Hematopoietic multipotent progenitor cell treated with erythropoietin and hydrocortisone succinate and interleukin-3 and kit ligand, for 17 days (in vitro differentiated cells): ENCODE measurements around the gene EGR1.
A peak's percentile ranks its signal among the peaks of the same experiment; 100 is the strongest.

ENCODE experiments used
- DNase-seq: peaks from one replicate; pipeline ENCODE4 v3.0.0-alpha.2; 2015; ENCODE audit warnings: low spot score

Gene EGR1

DNA sequence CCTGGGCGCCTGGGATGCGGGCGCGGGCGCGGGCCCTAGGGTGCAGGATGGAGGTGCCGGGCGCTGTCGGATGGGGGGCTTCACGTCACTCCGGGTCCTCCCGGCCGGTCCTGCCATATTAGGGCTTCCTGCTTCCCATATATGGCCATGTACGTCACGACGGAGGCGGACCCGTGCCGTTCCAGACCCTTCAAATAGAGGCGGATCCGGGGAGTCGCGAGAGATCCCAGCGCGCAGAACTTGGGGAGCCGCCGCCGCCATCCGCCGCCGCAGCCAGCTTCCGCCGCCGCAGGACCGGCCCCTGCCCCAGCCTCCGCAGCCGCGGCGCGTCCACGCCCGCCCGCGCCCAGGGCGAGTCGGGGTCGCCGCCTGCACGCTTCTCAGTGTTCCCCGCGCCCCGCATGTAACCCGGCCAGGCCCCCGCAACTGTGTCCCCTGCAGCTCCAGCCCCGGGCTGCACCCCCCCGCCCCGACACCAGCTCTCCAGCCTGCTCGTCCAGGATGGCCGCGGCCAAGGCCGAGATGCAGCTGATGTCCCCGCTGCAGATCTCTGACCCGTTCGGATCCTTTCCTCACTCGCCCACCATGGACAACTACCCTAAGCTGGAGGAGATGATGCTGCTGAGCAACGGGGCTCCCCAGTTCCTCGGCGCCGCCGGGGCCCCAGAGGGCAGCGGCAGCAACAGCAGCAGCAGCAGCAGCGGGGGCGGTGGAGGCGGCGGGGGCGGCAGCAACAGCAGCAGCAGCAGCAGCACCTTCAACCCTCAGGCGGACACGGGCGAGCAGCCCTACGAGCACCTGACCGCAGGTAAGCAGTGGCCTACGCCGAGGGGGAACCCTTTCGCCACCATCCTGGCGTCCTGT is at the start of gene EGR1:
Gene EGR1 (plus strand): TSS at position 219 of the 864 bp plus-strand sequence. CDS start 283 bp downstream, at position 502.
- peak; percentile 96 for DNase-seq

DNA sequence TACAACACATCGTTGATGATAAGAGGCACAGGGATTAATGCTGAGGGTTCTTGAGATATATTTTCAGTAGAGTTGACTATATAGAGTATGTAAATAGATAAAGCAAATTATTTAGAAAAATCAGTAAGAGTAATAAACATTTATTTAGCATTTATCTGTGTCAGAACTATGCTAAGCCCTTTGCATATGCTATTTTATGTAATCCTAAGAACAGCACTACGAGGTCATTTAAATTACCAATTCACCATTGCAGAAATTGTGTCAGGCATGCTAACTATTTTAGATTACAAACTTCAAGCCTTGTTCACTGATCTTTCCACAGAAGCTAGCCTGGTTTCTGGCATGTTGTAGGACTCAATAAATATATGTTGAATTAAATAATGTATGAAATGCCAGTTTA is 46.8 kb upstream of the EGR1 start:
- no peak for DNase-seq

DNA sequence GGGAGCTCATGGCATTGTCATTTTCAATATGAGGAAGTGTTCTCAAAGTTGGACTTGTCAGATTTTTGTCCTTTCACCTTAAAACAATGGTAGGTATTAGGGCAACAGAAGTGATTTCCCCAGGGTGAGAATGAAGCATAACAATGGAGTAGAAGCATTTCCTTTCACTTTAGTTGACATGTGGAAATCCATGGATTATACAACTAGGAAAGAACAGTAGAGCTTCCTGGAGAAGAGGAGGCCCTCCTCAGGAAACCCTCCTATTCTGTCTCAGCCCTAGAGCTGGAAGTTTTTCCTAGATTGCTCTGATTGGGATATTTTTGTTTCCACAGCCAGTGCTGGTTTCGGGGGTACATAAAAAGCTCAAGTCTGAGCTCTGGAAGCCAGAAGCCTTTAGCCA is 40.2 kb upstream of the EGR1 start:
- DNase-seq: no peak

DNA sequence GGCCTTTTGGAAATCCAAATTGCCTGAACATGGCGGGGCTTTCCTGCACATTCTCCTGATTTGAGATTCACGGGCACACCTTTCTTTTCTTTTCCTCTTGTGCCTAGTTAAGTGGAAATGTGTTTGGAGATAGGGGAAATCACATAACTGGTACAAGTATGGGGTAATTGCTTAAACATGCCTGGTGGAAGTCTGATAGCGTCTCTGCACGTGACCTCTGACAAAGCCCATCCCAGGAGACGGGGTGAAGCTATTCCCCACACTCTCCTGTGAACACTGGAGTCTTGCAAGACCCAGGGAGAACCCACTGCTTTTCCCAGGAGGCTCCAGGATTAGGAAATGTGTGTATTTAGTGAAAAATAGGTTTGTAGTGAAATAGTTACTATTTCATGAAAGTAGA is 29.3 kb upstream of the EGR1 start:
- DNase-seq: no peak

DNA sequence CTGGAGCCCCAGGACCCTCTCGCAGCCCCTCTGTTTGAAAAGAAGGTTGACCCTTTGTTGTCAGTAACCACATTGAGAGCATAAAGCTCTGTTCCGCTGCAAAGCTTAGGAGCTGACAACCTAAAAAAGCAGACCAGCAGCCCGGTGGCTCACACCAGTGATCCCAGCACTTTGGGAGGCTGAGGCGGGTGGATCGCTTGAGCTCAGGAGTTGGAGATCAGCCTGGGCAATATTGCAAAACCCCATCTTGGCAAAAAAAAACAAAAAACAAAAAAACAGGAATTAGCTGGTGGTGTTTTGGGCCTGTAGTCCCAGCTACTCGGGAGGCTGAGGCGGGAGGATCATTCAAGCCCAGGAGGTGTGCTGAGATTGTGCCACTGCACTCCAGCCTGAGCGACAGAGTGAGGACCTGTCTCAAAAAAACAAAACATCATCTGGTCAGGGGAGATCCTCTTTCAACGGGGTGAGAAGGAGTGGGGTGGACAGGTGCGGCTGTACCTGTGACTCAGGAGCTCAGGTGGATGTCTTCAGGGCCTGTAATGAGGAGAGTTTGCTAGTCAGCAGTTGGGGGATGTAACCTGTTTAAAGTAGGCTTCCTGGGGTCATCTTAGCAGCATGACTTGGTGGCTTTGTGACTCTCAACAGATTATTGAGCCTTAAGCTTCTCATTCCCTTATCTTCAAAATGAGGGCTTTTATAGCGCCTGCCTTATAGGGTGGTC is 27.1 kb upstream of the EGR1 start:
- DNase-seq: no peak

DNA sequence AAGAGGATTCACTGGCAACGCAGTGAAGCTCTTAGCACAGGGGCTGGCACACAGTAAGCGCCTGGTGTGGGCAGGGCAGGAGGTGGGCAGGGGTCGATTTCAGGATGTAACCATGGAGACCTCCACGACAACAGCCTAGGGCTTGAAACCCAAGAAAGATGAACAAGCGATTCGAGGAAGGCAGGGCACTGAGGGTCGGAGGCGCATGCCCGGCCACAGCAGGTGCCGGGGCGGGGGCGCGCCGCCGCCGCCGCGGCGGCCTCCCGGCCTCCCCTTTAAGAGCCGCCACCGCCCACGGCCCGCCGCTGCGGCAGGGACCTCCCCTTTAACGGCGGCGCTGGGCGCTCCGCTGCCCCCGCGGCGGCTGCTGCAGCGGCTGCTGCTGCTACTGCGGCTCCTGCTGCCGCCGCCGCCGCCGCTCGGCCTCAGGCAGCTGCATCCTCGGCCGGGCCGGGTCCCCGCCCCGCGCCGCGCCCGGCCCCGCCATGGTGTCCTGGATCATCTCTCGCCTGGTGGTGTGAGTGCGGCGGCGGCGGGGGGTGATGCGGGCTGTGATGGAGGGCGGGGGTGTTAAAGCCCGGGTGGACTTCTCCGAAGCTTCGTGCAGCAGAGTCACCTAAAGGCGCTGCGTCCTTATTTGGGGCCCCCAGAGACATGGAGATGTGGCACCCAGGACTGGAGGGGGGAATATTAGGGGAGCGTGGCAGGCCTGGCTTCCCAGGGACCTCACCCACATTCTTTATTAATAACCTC is 26.4 kb upstream of the EGR1 start, which contains the start of gene REEP2:
Gene REEP2 (plus strand): TSS at position 334 of the 753 bp plus-strand sequence. CDS start 152 bp downstream, at position 486.
- no peak for DNase-seq

DNA sequence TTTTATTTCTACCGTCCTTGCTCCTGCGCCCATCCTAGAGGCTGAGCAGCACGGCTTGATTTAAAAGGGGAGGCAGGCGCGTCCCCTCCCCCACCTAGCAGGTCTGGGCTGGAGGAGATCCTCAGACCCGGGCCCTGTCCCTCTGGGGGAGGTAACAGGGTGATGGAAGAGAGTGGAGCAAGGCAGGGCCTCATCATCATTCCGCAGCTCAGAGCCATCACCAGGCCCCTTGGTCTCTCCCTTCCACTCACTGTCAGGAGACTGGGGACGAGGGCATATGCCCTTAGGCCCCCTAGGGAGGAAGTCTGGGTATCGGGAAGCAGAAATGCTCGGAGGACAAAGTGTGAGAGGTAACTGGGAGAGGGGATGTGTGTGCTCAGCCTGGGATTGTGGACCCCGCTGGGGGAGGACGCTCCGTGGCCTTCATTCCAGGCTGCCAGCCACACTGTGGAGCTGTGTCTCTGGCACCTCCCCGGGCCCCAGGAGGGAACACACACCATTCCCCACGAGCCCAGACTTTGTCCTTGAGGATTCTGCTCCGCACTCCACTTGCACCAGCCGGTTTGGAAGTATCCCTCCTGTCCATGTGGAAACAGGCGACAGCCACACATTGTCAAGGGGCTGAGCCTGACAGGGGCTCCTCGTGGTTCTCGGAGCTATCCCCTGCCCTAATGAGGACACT is 25.7 kb upstream of the EGR1 start:
- DNase-seq: no peak

DNA sequence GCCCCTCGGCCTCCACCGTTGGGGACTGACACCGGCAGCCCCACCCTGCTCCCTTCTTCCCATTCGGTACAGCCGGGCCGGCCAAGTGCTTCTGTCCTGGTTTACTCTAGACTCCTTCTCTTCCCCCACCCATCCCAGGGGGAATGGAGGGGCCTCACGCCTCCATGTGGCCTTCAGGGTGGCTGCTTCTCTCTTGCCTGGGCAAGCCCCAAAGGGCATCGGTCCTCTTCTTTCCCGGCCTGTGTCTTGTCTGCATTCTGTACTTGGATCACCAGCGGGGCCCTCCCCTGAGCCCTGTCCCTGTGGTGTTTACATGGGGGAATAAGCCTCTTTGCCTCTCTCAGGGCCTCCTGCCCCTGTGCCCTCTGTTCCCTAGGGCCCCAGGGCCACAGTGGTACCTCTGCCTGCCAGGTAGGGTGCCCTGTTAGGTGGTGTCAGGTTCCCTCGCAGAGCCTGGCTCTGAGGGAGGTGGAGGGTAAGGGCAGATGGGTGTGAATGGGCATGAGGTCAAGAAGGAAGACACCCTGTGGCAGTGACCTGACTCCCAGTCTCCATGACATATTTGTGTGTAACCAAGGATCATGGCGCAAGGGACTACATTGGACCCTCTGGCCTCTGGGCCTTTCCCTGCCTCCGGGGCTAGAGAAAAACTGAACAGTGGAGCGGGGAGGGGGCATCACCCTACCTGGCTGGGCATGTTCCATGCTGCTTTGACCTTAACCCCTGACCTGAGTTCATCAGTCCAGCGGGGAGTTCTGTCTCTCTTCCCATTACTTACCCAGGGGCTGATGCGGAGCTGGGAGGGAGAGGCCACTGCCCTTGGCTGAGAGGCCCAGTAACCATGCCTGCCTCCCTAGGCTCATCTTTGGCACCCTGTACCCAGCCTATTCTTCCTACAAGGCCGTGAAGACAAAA is 24.9 kb upstream of the EGR1 start:
- DNase-seq: no peak

DNA sequence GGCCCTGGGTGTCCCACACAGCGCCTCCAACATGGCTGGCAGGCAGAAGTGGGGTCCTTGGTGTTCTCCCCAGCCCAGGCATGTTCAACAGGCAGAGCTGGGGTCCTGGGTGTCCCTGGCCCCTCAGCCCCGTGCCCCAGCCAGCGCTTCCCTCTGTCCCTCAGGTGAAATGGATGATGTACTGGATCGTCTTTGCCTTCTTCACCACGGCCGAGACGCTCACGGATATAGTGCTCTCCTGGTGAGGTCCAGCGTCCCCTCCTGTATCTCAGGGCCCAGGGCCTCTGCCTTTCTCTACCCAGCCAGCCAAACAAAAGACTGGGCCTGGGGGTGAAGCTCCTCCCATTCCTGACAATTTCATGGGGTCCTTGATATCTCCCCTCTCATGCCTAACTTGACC is 24.1 kb upstream of the EGR1 start:
- no peak for DNase-seq

DNA sequence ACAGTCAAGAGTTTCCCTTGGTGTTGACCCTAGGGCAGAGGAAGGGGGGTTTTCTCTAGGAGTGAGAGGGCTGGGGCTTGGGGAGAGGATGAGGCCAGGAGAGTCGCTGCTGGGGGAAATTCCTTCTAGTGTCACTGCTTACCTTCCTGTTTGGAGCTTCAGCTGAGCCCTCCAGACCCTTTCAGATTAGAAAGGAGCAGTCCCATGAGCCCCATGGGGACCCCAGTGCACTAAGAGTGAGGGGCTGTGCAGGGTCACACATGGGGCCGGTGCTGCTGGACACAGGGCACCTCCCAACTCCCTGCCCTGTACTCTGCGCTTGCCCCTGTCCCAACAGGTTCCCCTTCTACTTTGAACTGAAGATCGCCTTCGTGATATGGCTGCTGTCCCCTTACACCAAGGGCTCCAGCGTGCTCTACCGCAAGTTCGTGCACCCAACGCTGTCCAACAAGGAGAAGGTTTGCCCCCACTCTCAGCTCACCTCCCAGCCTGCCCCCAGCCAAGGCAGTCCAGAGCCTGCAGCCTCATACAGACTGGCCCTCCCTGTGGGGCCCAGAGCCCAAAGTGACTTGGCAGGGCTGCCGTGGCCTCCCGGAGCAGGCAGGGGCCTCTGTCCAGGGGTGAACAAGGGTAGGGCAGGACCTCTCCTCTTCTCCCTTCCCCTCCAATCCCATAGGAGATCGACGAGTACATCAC is 21.1 kb upstream of the EGR1 start:
- no peak for DNase-seq

DNA sequence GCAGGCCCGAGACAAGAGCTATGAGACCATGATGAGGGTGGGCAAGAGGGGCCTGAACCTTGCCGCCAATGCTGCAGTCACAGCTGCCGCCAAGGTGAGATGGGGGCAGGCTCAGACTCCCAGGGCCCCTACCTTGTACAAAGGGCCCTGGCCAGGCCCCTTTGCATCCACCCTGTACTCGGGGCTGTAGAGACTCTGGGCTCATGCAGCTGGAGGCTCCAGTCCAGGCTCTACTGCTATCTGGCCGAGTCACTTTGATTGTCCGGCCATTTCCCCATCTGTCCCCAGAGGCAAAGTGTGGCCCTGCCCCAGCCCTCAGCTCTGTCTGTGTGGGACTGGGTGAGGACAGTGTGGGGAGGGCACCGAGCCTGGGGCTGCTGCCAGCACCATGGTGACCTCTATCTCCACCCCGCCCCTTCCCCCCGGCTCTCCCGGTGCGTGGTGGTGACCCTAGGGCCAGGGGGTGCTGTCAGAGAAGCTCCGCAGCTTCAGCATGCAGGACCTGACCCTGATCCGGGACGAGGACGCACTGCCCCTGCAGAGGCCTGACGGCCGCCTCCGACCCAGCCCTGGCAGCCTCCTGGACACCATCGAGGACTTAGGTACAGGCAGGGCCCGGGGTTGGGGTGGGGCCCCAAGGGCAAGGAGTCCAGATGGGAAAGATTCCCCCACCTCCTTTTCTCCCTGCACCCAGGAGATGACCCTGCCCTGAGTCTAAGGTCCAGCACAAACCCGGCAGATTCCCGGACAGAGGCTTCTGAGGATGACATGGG is 20.3 kb upstream of the EGR1 start:
- DNase-seq: no peak

DNA sequence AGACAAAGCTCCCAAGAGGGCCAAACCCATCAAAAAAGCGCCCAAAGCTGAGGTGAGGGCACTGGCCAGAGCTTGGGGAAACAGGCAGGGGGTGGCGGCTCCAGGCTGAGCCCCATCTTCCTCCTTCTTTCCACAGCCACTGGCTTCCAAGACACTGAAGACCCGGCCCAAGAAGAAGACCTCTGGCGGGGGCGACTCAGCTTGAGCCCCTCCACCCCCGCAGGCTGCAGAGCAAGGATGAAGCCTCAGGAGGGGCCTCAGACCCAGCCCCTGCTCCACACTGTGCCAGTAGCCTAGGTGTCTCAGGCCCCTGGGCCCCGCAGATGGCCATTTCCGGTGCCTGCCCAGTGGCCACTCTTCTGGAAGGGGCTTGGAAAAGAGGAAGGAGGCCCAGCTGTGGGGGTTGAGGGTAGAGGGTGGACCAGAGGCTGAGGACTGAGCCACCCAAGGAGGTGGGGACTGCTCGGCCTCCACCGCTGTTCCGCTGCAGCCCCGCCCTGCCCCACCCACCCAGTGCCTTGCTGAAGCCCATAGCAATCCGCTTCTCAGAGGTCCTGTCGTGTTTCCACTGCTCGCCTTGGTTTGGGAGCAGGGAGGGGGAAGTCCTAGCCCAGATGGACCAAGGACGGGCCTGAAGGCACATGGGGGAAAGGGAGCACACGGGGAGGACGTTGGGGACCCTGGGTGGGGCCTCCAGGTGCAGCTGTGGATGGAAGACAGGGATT is 19.6 kb upstream of the EGR1 start:
- no peak for DNase-seq

DNA sequence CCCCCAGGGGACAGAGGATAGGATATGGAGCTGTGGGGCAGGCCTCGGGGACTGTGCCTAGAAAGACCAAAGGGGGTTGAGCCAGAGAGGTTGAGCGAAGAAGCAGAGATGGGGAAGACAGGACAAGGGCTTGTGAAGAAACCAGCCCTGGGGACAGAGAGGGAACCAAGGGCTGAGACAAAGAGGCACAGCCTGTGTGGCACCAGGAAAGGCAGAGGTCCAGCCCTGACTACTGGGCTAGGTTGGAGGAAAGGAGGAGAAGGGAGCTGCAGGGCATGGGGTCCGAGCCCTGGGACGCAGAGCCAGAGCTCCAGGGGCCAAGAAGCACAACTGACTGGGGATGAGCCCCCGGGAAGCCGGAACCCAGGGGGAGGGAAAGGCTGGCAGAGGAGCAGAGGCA is 17.2 kb upstream of the EGR1 start:
- DNase-seq: no peak

DNA sequence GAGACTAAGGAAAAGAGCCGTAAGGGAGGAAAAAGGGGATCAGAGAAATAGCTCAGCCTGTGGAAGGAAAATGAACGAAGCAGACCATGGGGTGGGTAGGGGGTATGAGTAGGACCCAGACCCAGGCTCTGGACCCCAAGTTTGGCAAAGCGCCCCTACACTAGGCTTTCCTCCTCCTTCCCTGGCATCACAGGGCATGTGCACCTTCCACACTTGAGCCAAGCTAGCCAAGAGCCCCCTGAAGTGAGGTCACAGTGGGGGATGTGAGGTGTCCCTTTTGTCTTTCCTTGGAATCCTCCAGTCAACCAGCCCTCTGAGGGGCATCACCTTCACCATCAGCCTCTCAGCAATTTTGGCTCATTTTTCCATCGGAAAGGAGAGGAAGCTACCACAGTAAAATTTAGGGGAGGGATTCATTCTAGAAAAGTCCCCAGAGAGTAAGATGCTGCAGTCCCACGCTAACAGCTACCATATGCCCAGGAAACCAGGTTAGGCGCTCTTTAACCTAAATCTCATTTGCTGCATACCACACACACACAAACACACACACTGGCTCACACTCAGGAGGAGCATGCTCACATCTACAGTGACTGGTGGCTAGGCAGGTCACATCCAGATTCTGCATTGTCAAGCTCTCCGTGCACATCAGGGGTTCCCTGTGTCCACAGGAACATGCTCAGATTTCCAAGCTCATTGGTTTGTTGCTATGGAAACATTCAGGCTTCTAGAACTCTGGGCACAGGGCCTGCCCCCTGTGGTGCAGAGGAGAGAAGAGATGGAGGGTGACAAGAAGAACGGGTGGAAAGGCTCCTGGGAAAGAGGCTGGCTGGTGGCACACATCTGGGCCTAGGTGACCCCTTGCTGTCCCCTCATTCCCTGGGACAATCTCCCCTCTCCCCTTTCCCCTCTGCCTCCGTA is 16.5 kb upstream of the EGR1 start:
- DNase-seq: no peak

DNA sequence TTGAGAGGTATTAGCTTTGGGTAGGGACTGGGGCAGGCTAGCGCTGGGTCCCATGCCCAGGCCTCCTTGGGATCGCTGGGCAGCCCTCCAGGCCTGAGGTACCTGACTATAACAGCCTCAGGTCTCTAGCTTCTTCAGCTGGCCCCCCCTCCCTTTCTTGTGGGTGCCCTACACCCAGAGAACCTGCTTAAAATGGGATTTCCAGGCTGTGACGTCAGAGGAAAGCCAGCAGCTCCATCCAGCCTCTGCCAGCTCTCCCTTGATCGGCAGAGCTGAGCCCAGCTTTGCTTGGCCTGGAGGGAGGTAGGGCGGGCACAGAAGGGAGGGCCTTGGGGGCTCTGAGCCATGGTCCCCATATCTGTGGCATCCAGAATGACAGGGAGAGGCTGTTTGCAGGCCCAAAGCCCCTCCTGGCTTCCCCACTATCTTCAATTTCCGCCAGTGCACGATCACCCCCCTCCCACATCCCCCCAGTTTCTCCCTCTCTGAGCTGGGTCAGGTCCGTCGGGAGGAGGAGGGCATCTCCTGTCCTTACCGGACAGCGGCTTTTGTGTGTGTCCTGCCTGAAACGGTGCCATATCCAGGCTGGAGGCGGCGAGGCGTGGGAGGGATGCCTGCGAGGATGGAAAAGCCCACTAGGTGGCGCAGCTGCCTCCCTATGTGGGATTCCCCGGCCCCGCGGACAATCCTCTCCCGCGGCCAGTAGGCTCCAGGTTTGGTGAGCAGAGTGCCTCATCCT is 15.6 kb upstream of the EGR1 start:
- peak; percentile 82 for DNase-seq

DNA sequence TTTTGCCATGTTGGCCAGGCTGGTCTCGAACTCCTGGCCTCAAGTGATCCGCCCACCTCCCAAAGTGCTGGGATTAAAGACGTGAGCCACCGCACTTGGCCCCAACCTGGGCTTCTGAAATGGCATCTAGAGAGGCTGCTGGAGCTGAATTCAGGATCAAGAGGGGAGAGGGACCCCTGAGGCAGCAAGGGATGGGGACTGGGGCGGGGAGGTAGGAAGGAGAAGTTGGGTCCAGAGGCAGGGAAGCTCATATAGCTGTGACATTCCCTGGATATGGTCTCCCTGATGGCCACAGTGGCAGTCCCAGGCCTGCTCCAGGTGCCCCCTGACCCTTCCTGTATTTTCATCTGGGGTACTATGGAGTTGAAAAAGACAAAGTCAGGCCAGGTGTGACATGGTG is 14.3 kb upstream of the EGR1 start:
- DNase-seq: no peak

DNA sequence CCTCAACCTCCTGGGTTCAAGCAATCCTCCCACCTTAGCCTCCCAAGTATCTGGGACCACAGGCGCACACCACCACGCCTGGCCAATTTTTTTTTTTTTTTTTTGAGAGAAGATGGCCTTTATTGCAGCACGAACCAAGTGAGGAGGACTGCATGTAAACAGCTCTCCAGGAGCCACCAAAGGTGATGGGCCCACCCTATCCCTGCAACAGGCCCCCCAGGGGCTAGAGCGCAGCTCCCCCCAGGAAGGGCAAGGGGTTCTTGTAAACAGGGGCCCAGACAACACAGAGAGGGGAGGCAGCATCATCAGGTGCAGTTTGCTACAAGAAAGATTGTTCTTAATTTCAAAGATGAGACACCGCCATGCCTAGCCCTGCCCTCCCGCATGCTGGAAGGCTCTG is 12.6 kb upstream of the EGR1 start:
- no peak for DNase-seq
